Mesendoderm (in vitro differentiated cells): ENCODE results near the gene PARVG.
A peak's percentile ranks its signal among the peaks of the same experiment; 100 is the strongest.

ENCODE experiments used
- DNase-seq: peaks from one replicate; pipeline ENCODE4 v3.0.0; 2013
- H2AK5ac ChIP-seq: 2 replicates; pipeline ENCODE4 v1.6.1; 2013; ENCODE audit warnings: low read length, inconsistent platforms
- H2BK120ac ChIP-seq: 2 replicates; pipeline ENCODE4 v1.6.1; 2013; ENCODE audit warnings: low read depth, mild to moderate bottlenecking, low read length, moderate library complexity, mixed read lengths
- H2BK15ac ChIP-seq: replicated peaks from 2 replicates; pipeline ENCODE4 v1.6.1; 2013; ENCODE audit warnings: low read depth, mild to moderate bottlenecking, moderate library complexity
- H2BK5ac ChIP-seq: 2 replicates; pipeline ENCODE4 v1.6.1; 2013; ENCODE audit warnings: low read length, inconsistent platforms
- H3K18ac ChIP-seq: 2 replicates; pipeline ENCODE4 v1.6.1; 2013; ENCODE audit warnings: mild to moderate bottlenecking, low read length, mixed read lengths
- H3K23ac ChIP-seq: one replicate; pipeline ENCODE4 v1.6.1; 2013; ENCODE audit warnings: low read length
- H3K27ac ChIP-seq: 2 replicates; pipeline ENCODE4 v1.5.1; 2013; ENCODE audit warnings: low read depth, mild to moderate bottlenecking, inconsistent platforms, low read length, moderate library complexity
- H3K27me3 ChIP-seq: 2 replicates; pipeline ENCODE4 v1.6.1; 2013; ENCODE audit warnings: low read length, control low read depth, mild to moderate bottlenecking, inconsistent platforms; ENCODE audit not compliant: insufficient read depth, poor library complexity
- H3K36me3 ChIP-seq: 2 replicates; pipeline ENCODE4 v1.6.1; 2013; ENCODE audit warnings: low read length, inconsistent platforms; ENCODE audit not compliant: control insufficient read depth, insufficient read depth
- H3K4ac ChIP-seq: one replicate; pipeline ENCODE4 v1.6.1; 2013; ENCODE audit warnings: low read depth, mild to moderate bottlenecking, low read length, moderate library complexity
- H3K4me1 ChIP-seq: 2 replicates; pipeline ENCODE4 v1.6.1; 2013; ENCODE audit warnings: low read depth, low read length, inconsistent platforms; ENCODE audit not compliant: control insufficient read depth
- H3K4me2 ChIP-seq: 2 replicates; pipeline ENCODE4 v1.6.1; 2013; ENCODE audit warnings: low read length
- H3K4me3 ChIP-seq: 2 replicates; pipeline ENCODE4 v1.5.1; 2013; ENCODE audit warnings: mild to moderate bottlenecking, low read length
- H3K56ac ChIP-seq: one replicate; pipeline ENCODE4 v1.6.1; 2013; ENCODE audit warnings: low read length
- H3K79me1 ChIP-seq: 2 replicates; pipeline ENCODE4 v1.6.1; 2013; ENCODE audit warnings: low read length, inconsistent platforms
- H3K79me2 ChIP-seq: 2 replicates; pipeline ENCODE4 v1.6.1; 2013; ENCODE audit warnings: mild to moderate bottlenecking, low read length; ENCODE audit not compliant: control insufficient read depth, insufficient read depth
- H3K9ac ChIP-seq: 2 replicates; pipeline ENCODE4 v1.6.1; 2013; ENCODE audit warnings: low read length, inconsistent platforms
- H4K5ac ChIP-seq: one replicate; pipeline ENCODE4 v1.6.1; 2013; ENCODE audit warnings: low read length
- H4K8ac ChIP-seq: one replicate; pipeline ENCODE4 v1.6.1; 2013; ENCODE audit warnings: low read depth, mild to moderate bottlenecking, control low read depth, low read length, moderate library complexity
- WGBS: extraction: QIAGEN DNeasy Blood & Tissue Kit; methylation state at CpG from one replicate; pipeline ENCODE4 v1.1.7; 2013; ENCODE audit warnings: low lambda C conversion rate, missing lambda C conversion rate; ENCODE audit not compliant: insufficient coverage; ENCODE audit errors: extremely low coverage; 5-methylcytosine and 5-hydroxymethylcytosine counted together

The PARVG gene

DNA sequence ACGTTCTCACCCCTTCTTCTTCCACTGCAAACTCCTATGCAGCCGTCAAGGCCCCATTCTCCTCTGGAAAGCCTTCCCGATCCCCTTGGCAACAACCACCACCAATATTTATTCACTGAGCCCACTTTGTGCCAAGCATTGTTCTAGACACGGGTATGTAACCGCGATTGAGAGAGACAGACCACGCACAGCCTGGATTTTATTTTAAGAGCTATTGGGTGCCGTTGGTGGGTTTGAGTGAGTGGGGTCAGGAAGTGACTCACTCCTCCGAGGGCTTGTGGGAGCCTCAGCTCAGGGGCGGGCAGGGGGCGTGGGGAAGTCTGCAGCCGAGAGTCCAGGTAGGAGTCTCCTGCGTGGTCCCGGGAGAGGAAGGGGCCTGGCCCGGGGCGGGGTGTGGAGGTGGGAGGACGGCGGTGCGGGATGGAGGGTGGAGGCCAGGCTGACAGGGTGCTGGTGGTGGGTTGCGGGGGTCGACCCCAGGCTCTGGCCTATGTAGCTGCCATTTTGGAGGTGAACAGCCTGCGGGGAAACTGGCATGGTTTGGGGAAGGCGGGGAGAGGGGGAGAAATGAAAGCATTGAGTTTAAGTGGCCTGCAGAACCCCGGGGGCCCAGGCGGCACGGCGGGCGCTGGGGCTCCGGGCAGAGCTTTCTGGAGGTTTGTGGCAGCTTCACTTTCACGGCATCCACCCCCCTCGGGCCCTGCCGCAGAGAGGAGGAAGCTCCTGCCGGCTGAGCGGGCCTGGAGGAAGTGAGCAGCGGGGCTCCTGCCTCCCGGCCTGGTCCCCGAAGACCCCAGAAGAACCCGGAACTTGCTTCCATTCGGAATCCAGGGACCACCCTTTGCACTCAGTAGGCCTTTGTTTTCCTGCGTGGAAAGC lies 547 bp downstream of the PARVG start:
- no peaks in the 10 kb centered on the region for H3K79me1 ChIP-seq
- H3K79me2 ChIP-seq = no peaks in the 10 kb centered on the region
- H3K36me3 ChIP-seq = no peaks in the 10 kb centered on the region
- H3K4me3 ChIP-seq = no peak overlapping the region
- no CpG with 5 or more reads among the region's 40 CpGs for WGBS
- H3K27ac ChIP-seq = no peak overlapping the region
- no peaks in the 10 kb centered on the region for H3K27me3 ChIP-seq
- H4K5ac ChIP-seq = no peak overlapping the region
- no peak overlapping the region for H3K23ac ChIP-seq
- no peak overlapping the region for H2BK5ac ChIP-seq
- H2BK15ac ChIP-seq = no peak overlapping the region
- peak overlapping the region; percentile 21 for H3K18ac ChIP-seq
- no peak overlapping the region for H2AK5ac ChIP-seq
- no peak overlapping the region for H3K56ac ChIP-seq
- no peak overlapping the region for H4K8ac ChIP-seq
- H3K4me2 ChIP-seq = no peak overlapping the region
- H2BK120ac ChIP-seq = no peak overlapping the region
- H3K4ac ChIP-seq = no peak overlapping the region
- no peak overlapping the region for H3K9ac ChIP-seq
- no peak for DNase-seq
- H3K4me1 ChIP-seq = no peaks in the 10 kb centered on the region

- Histone ChIP-seq H3K4me3 (no peak overlapping the region), H3K79me2 (no peaks in the 10 kb centered on the region), H3K4me2 (no peak overlapping the region), H4K8ac (no peak overlapping the region), H3K18ac (no peak overlapping the region), H2BK5ac (no peak overlapping the region), H3K4me1 (no peaks in the 10 kb centered on the region), H3K27ac (no peak overlapping the region), H2BK15ac (no peak overlapping the region), H3K36me3 (no peaks in the 10 kb centered on the region), H3K79me1 (no peaks in the 10 kb centered on the region), H2BK120ac (no peak overlapping the region), H3K56ac (no peak overlapping the region), H3K4ac (no peak overlapping the region), H3K27me3 (no peaks in the 10 kb centered on the region), H4K5ac (no peak overlapping the region), H3K23ac (no peak overlapping the region), H2AK5ac (no peak overlapping the region), H3K9ac (no peak overlapping the region)
- no CpG with 5 or more reads among the region's 17 CpGs for WGBS
- no peak for DNase-seq
These were observed 1.3 kb downstream of the PARVG start for GRCh38 chr22:44181912-44182587.

GRCh38 chr22:44182588-44183286 lies 2.0 kb downstream of the PARVG start:
- H3K79me1 ChIP-seq = no peaks in the 10 kb centered on the region
- no CpG with 5 or more reads among the region's 17 CpGs for WGBS
- H2BK120ac ChIP-seq = no peak overlapping the region
- DNase-seq = no peak
- no peaks in the 10 kb centered on the region for H3K4me1 ChIP-seq
- H4K8ac ChIP-seq = no peak overlapping the region
- H3K23ac ChIP-seq = no peak overlapping the region
- H3K4ac ChIP-seq = no peak overlapping the region
- no peak overlapping the region for H3K18ac ChIP-seq
- H3K79me2 ChIP-seq = no peaks in the 10 kb centered on the region
- H2BK5ac ChIP-seq = no peak overlapping the region
- no peak overlapping the region for H3K4me2 ChIP-seq
- H2AK5ac ChIP-seq = no peak overlapping the region
- H2BK15ac ChIP-seq = no peak overlapping the region
- H4K5ac ChIP-seq = no peak overlapping the region
- H3K9ac ChIP-seq = no peak overlapping the region
- H3K27ac ChIP-seq = no peak overlapping the region
- H3K36me3 ChIP-seq = no peaks in the 10 kb centered on the region
- no peak overlapping the region for H3K56ac ChIP-seq
- no peak overlapping the region for H3K4me3 ChIP-seq
- no peaks in the 10 kb centered on the region for H3K27me3 ChIP-seq

GRCh38 chr22:44183287-44183588 lies 2.5 kb downstream of the PARVG start:
- Histone ChIP-seq H4K5ac (no peak overlapping the region), H2AK5ac (no peak overlapping the region), H3K79me2 (no peaks in the 10 kb centered on the region), H3K4me2 (no peak overlapping the region), H3K36me3 (no peaks in the 10 kb centered on the region), H2BK15ac (no peak overlapping the region), H3K27me3 (no peaks in the 10 kb centered on the region), H3K4me3 (no peak overlapping the region), H3K4ac (no peak overlapping the region), H3K56ac (no peak overlapping the region), H3K79me1 (no peaks in the 10 kb centered on the region), H3K27ac (no peak overlapping the region), H3K23ac (no peak overlapping the region), H2BK5ac (no peak overlapping the region), H2BK120ac (no peak overlapping the region), H3K18ac (no peak overlapping the region), H3K9ac (no peak overlapping the region), H4K8ac (no peak overlapping the region), H3K4me1 (no peaks in the 10 kb centered on the region)
- no peak for DNase-seq
- WGBS = no CpG with 5 or more reads among the region's 8 CpGs

DNA sequence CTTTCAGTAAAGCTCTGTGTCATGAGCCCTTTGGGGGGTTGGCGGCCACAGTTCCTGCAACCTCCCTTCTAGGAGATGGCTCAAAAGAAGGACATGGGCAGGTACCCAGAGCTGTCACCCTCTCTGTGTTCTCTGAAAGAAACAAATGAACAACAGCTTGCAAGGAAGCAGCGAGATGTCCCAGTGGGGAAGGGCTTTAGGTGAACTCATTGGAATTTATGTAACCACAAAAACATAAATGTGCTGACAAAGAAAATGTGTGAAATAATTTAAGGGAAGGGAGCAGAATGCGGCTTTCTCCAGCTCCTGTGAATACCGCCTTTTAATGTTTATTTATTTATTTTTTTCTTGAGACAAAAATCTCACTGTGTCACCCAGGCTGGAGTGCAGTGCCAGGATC lies 3.3 kb downstream of the PARVG start:
- Histone ChIP-seq H4K8ac (no peak overlapping the region), H3K4ac (no peak overlapping the region), H3K4me3 (no peak overlapping the region), H2BK120ac (no peak overlapping the region), H3K9ac (no peak overlapping the region), H4K5ac (no peak overlapping the region), H3K56ac (no peak overlapping the region), H3K4me1 (no peaks in the 10 kb centered on the region), H3K27ac (no peak overlapping the region), H3K4me2 (no peak overlapping the region), H3K79me1 (no peaks in the 10 kb centered on the region), H2BK5ac (no peak overlapping the region), H3K27me3 (no peaks in the 10 kb centered on the region), H3K36me3 (no peaks in the 10 kb centered on the region), H2BK15ac (no peak overlapping the region), H3K18ac (no peak overlapping the region), H3K79me2 (no peaks in the 10 kb centered on the region), H3K23ac (peak overlapping the region; percentile 34), H2AK5ac (no peak overlapping the region)
- no CpG with 5 or more reads among the region's 4 CpGs for WGBS
- no peak for DNase-seq
